Mesendoderm (in vitro differentiated cells): ENCODE results near the gene PDCD2L.

Experiments used
- DNase-seq: peaks from one replicate; pipeline ENCODE4 v3.0.0; 2013
- H2AK5ac ChIP-seq: 2 replicates; pipeline ENCODE4 v1.6.1; 2013; ENCODE audit warnings: low read length, inconsistent platforms
- H2BK120ac ChIP-seq: 2 replicates; pipeline ENCODE4 v1.6.1; 2013; ENCODE audit warnings: low read depth, mild to moderate bottlenecking, low read length, moderate library complexity, mixed read lengths
- H2BK15ac ChIP-seq: replicated peaks from 2 replicates; pipeline ENCODE4 v1.6.1; 2013; ENCODE audit warnings: low read depth, mild to moderate bottlenecking, moderate library complexity
- H2BK5ac ChIP-seq: 2 replicates; pipeline ENCODE4 v1.6.1; 2013; ENCODE audit warnings: low read length, inconsistent platforms
- H3K18ac ChIP-seq: 2 replicates; pipeline ENCODE4 v1.6.1; 2013; ENCODE audit warnings: mild to moderate bottlenecking, low read length, mixed read lengths
- H3K23ac ChIP-seq: one replicate; pipeline ENCODE4 v1.6.1; 2013; ENCODE audit warnings: low read length
- H3K27ac ChIP-seq: 2 replicates; pipeline ENCODE4 v1.5.1; 2013; ENCODE audit warnings: low read depth, mild to moderate bottlenecking, inconsistent platforms, low read length, moderate library complexity
- H3K27me3 ChIP-seq: 2 replicates; pipeline ENCODE4 v1.6.1; 2013; ENCODE audit warnings: low read length, control low read depth, mild to moderate bottlenecking, inconsistent platforms; ENCODE audit not compliant: insufficient read depth, poor library complexity
- H3K36me3 ChIP-seq: 2 replicates; pipeline ENCODE4 v1.6.1; 2013; ENCODE audit warnings: low read length, inconsistent platforms; ENCODE audit not compliant: control insufficient read depth, insufficient read depth
- H3K4ac ChIP-seq: one replicate; pipeline ENCODE4 v1.6.1; 2013; ENCODE audit warnings: low read depth, mild to moderate bottlenecking, low read length, moderate library complexity
- H3K4me1 ChIP-seq: 2 replicates; pipeline ENCODE4 v1.6.1; 2013; ENCODE audit warnings: low read depth, low read length, inconsistent platforms; ENCODE audit not compliant: control insufficient read depth
- H3K4me2 ChIP-seq: 2 replicates; pipeline ENCODE4 v1.6.1; 2013; ENCODE audit warnings: low read length
- H3K4me3 ChIP-seq: 2 replicates; pipeline ENCODE4 v1.5.1; 2013; ENCODE audit warnings: mild to moderate bottlenecking, low read length
- H3K56ac ChIP-seq: one replicate; pipeline ENCODE4 v1.6.1; 2013; ENCODE audit warnings: low read length
- H3K79me1 ChIP-seq: 2 replicates; pipeline ENCODE4 v1.6.1; 2013; ENCODE audit warnings: low read length, inconsistent platforms
- H3K79me2 ChIP-seq: 2 replicates; pipeline ENCODE4 v1.6.1; 2013; ENCODE audit warnings: mild to moderate bottlenecking, low read length; ENCODE audit not compliant: control insufficient read depth, insufficient read depth
- H3K9ac ChIP-seq: 2 replicates; pipeline ENCODE4 v1.6.1; 2013; ENCODE audit warnings: low read length, inconsistent platforms
- H4K5ac ChIP-seq: one replicate; pipeline ENCODE4 v1.6.1; 2013; ENCODE audit warnings: low read length
- H4K8ac ChIP-seq: one replicate; pipeline ENCODE4 v1.6.1; 2013; ENCODE audit warnings: low read depth, mild to moderate bottlenecking, control low read depth, low read length, moderate library complexity
- WGBS: extraction: QIAGEN DNeasy Blood & Tissue Kit; methylation state at CpG from one replicate; pipeline ENCODE4 v1.1.7; 2013; ENCODE audit warnings: low lambda C conversion rate, missing lambda C conversion rate; ENCODE audit not compliant: insufficient coverage; ENCODE audit errors: extremely low coverage; 5-methylcytosine and 5-hydroxymethylcytosine counted together

PDCD2L gene

GRCh38 chr19:34380639-34381241, 23.5 kb upstream of the PDCD2L start:
- H3K36me3 ChIP-seq = peaks cover 26% of the 10 kb centered on the region

GRCh38 chr19:34381399-34382251, 22.6 kb upstream of the PDCD2L start:
- WGBS = no CpG with 5 or more reads among the region's 14 CpGs
- Histone ChIP-seq H3K9ac (no peak overlapping the region), H3K23ac (no peak overlapping the region), H2AK5ac (no peak overlapping the region), H3K4ac (no peak overlapping the region), H3K18ac (no peak overlapping the region), H3K27ac (no peak overlapping the region), H3K4me2 (no peak overlapping the region), H2BK120ac (no peak overlapping the region), H3K27me3 (no peaks in the 10 kb centered on the region), H3K4me1 (no peaks in the 10 kb centered on the region), H4K5ac (no peak overlapping the region), H3K4me3 (no peak overlapping the region), H2BK15ac (no peak overlapping the region), H3K56ac (no peak overlapping the region), H3K79me1 (no peaks in the 10 kb centered on the region), H2BK5ac (no peak overlapping the region), H3K79me2 (no peaks in the 10 kb centered on the region), H3K36me3 (peaks cover 26% of the 10 kb centered on the region), H4K8ac (no peak overlapping the region)
- no peak for DNase-seq

More at GRCh38 chr19:34380639-34381241, 23.5 kb upstream of the PDCD2L start:
- Histone ChIP-seq H3K4me3 (no peak overlapping the region), H3K4me1 (no peaks in the 10 kb centered on the region), H4K5ac (no peak overlapping the region), H3K23ac (no peak overlapping the region), H3K79me2 (no peaks in the 10 kb centered on the region), H2BK5ac (no peak overlapping the region), H3K27ac (no peak overlapping the region), H2AK5ac (no peak overlapping the region), H3K4ac (no peak overlapping the region), H3K18ac (no peak overlapping the region), H4K8ac (no peak overlapping the region), H3K79me1 (no peaks in the 10 kb centered on the region), H2BK120ac (no peak overlapping the region), H2BK15ac (no peak overlapping the region), H3K9ac (no peak overlapping the region), H3K4me2 (no peak overlapping the region), H3K56ac (no peak overlapping the region), H3K27me3 (no peaks in the 10 kb centered on the region)
- no peak for DNase-seq
- no CpG with 5 or more reads among the region's 5 CpGs for WGBS

GRCh38 chr19:34382471-34382870, 21.7 kb upstream of the PDCD2L start:
- H3K27me3 ChIP-seq = no peaks in the 10 kb centered on the region
- no peaks in the 10 kb centered on the region for H3K79me1 ChIP-seq
- WGBS = no CpG with 5 or more reads among the region's 4 CpGs

GRCh38 chr19:34383599-34383998, 20.6 kb upstream of the PDCD2L start:
- Histone ChIP-seq H3K79me1 (no peaks in the 10 kb centered on the region), H3K56ac (no peak overlapping the region), H3K18ac (no peak overlapping the region), H3K4me2 (no peak overlapping the region), H4K8ac (no peak overlapping the region), H3K4ac (no peak overlapping the region), H3K27me3 (no peaks in the 10 kb centered on the region), H2BK15ac (no peak overlapping the region), H2BK120ac (no peak overlapping the region), H2AK5ac (no peak overlapping the region), H3K4me1 (no peaks in the 10 kb centered on the region), H3K79me2 (no peaks in the 10 kb centered on the region), H3K4me3 (no peak overlapping the region), H2BK5ac (no peak overlapping the region), H4K5ac (no peak overlapping the region), H3K36me3 (peaks cover 30% of the 10 kb centered on the region), H3K9ac (no peak overlapping the region), H3K23ac (no peak overlapping the region), H3K27ac (no peak overlapping the region)
- WGBS = no CpG with 5 or more reads among the region's 5 CpGs
- DNase-seq = no peak

More at GRCh38 chr19:34382471-34382870, 21.7 kb upstream of the PDCD2L start:
- Histone ChIP-seq H2BK5ac (no peak overlapping the region), H3K27ac (no peak overlapping the region), H3K4me2 (no peak overlapping the region), H3K9ac (no peak overlapping the region), H3K18ac (no peak overlapping the region), H2BK15ac (no peak overlapping the region), H3K23ac (no peak overlapping the region), H2BK120ac (no peak overlapping the region), H3K4me1 (no peaks in the 10 kb centered on the region), H2AK5ac (no peak overlapping the region), H3K4me3 (no peak overlapping the region), H3K36me3 (peaks cover 31% of the 10 kb centered on the region), H3K56ac (no peak overlapping the region), H3K4ac (no peak overlapping the region), H3K79me2 (no peaks in the 10 kb centered on the region), H4K8ac (no peak overlapping the region), H4K5ac (no peak overlapping the region)
- no peak for DNase-seq

- H3K9ac ChIP-seq = no peak overlapping the region
- no peak overlapping the region for H2BK15ac ChIP-seq
- H3K4me2 ChIP-seq = no peak overlapping the region
- no peak overlapping the region for H3K4ac ChIP-seq
- no peak overlapping the region for H3K4me3 ChIP-seq
- no peak overlapping the region for H2BK5ac ChIP-seq
- no peaks in the 10 kb centered on the region for H3K27me3 ChIP-seq
- peaks cover 1% of the 10 kb centered on the region for H3K79me1 ChIP-seq
- DNase-seq = no peak
- H3K4me1 ChIP-seq = no peaks in the 10 kb centered on the region
- no peak overlapping the region for H3K27ac ChIP-seq
- H3K56ac ChIP-seq = no peak overlapping the region
- no CpG with 5 or more reads among the region's 9 CpGs for WGBS
- H4K8ac ChIP-seq = no peak overlapping the region
- H3K23ac ChIP-seq = no peak overlapping the region
- no peak overlapping the region for H2BK120ac ChIP-seq
- H3K79me2 ChIP-seq = no peaks in the 10 kb centered on the region
- H2AK5ac ChIP-seq = no peak overlapping the region
- H3K18ac ChIP-seq = no peak overlapping the region
- H4K5ac ChIP-seq = no peak overlapping the region
- peaks cover 19% of the 10 kb centered on the region for H3K36me3 ChIP-seq
Measured at GRCh38 chr19:34386645-34387445, 17.4 kb upstream of the PDCD2L start.
